ENCODE data around the gene ARHGDIB.

Gene ARHGDIB

GRCh38 chr12:14959126-14959440, 2.3 kb downstream of the ARHGDIB start:
- Histone ChIP-seq H3K9ac (ENCODE audit: low read length in 5 of 5) (no peak overlapping the region), H3K4me3 (ENCODE audit: low read depth in 1 of 5, low read length in 5 of 5) (peak overlapping the region in 4 of 5 donors; percentile 22 to 74 (median 58)), H3K9me3 (ENCODE audit: control insufficient read depth in 5 of 5, low read length in 5 of 5) (no peaks in the 10 kb centered on the region), H3K36me3 (ENCODE audit: control insufficient read depth in 5 of 5, insufficient read depth in 5 of 5, low read length in 5 of 5) (no peaks in the 10 kb centered on the region), H3K4me1 (ENCODE audit: control insufficient read depth in 5 of 5, insufficient read depth in 5 of 5, low read length in 5 of 5) (peaks cover 5 to 61% (median 34%) of the 10 kb centered on the region in 5 donors), H3K27me3 (ENCODE audit: control insufficient read depth in 5 of 5, insufficient read depth in 4 of 5, low read length in 5 of 5) (peaks cover 0 to 2% (median 0%) of the 10 kb centered on the region in 5 donors), H3K27ac (ENCODE audit: low read depth, low read length) (no peak overlapping the region)

DNA sequence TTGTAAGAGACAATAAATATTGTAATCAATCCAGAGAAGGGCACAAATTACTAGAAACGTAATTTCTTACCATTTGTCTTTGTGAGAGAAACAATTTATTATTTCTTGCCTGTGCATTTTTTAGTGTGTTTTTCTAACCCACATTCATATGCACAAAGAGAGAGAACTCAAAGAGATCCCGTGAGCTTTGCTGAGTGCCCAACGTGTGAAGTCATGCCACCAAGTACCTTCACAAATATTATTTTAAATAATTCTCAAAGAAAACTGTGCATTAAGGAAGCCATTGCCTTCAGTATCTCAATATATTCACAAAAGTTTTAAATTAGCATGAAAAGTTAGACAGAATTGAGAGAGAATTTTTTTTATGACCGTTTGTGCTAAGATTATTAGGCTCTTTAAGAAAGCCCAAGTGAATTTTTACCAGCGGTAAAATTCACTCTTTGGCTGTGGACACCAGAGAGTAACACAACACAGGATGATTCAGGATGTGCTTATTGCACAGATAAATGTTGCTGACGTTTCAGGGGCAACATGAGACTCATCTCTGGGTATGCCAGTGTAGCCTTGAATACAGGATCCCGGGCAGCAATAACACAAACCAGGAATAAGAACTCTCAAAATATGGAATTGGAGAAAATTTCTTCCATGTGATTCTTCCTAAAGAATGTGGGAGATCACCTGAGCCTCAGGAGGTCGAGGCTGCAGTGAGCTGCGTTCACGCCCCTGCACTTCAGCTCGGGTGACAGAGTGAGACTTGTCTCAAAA, 2.9 kb downstream of the ARHGDIB start:
- peaks cover 5 to 66% (median 35%) of the 10 kb centered on the region in 5 donors for H3K4me1 ChIP-seq (ENCODE audit: control insufficient read depth in 5 of 5, insufficient read depth in 5 of 5, low read length in 5 of 5)
- no peaks in the 10 kb centered on the region for H3K36me3 ChIP-seq (ENCODE audit: control insufficient read depth in 5 of 5, insufficient read depth in 5 of 5, low read length in 5 of 5)
- peak overlapping the region in 2 of 5 donors; percentile 4 to 35 for H3K9ac ChIP-seq (ENCODE audit: low read length in 5 of 5)
- H3K27ac ChIP-seq (ENCODE audit: low read depth, low read length) = peak overlapping the region; percentile 20
- H3K27me3 ChIP-seq (ENCODE audit: control insufficient read depth in 5 of 5, insufficient read depth in 4 of 5, low read length in 5 of 5) = peaks cover 0 to 2% (median 0%) of the 10 kb centered on the region in 5 donors
- peak overlapping the region in 3 of 5 donors; percentile 22 to 74 (median 41) for H3K4me3 ChIP-seq (ENCODE audit: low read depth in 1 of 5, low read length in 5 of 5)
- H3K9me3 ChIP-seq (ENCODE audit: control insufficient read depth in 5 of 5, low read length in 5 of 5) = no peaks in the 10 kb centered on the region

DNA sequence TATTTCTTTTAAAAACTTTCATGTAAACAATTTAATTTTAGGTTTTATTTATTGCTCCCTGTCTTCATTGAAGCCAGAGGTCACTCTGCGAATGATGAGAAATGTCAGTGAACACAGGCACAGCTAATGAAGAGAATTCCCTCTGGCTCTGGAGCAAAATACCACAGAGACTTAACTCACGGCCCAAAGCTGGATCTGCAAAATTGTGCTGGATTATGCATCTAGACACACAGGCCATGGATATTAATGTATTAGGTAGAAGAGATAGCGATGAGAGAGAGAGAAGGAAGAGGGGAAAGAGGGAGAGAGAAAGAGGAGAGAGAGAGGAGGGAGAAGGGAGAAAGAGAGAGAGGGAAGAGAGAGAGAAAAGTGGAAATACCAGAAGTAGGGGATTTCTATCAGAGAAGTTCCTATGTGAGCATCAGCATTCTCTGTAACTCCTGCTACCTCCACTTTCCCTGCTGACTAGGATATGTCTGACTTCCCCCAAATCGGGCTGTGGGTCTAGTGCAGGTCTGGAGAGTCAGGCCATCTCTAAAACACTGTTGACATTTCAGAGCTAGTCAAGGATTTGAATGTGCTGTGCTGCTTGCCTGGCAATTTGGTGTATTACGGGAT, 3.7 kb downstream of the ARHGDIB start:
- Histone ChIP-seq H3K4me3 (ENCODE audit: low read depth in 1 of 5, low read length in 5 of 5) (peak overlapping the region in 2 of 5 donors; percentile 11 to 24), H3K27ac (ENCODE audit: low read depth, low read length) (peak overlapping the region; percentile 18), H3K4me1 (ENCODE audit: control insufficient read depth in 5 of 5, insufficient read depth in 5 of 5, low read length in 5 of 5) (peaks cover 5 to 72% (median 35%) of the 10 kb centered on the region in 5 donors), H3K36me3 (ENCODE audit: control insufficient read depth in 5 of 5, insufficient read depth in 5 of 5, low read length in 5 of 5) (no peaks in the 10 kb centered on the region), H3K27me3 (ENCODE audit: control insufficient read depth in 5 of 5, insufficient read depth in 4 of 5, low read length in 5 of 5) (peaks cover 0 to 2% (median 0%) of the 10 kb centered on the region in 5 donors), H3K9me3 (ENCODE audit: control insufficient read depth in 5 of 5, low read length in 5 of 5) (no peaks in the 10 kb centered on the region), H3K9ac (ENCODE audit: low read length in 5 of 5) (peak overlapping the region in 3 of 5 donors; percentile 4 to 44 (median 15))

DNA sequence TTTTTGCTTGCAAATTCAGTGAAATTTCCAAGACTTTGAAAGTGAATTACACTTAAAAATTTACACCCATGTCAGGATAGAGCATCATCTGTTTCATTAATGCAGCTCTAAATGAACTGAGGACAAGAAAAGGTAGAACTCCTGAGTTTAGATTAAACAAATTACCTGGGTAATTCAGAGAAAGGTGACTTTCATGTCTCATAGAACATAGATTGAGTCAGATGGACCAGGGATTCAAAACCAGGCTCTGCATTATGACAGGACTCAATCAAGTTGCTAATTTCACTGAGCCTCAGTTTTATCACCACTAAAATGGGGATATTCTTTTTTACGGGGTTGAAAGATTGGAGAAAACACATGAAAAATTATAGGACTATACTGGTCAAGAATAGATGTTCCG, 4.5 kb downstream of the ARHGDIB start:
- Histone ChIP-seq H3K9ac (ENCODE audit: low read length in 5 of 5) (peak overlapping the region in 1 of 5 donors; percentile 6), H3K4me3 (ENCODE audit: low read depth in 1 of 5, low read length in 5 of 5) (no peak overlapping the region), H3K36me3 (ENCODE audit: control insufficient read depth in 5 of 5, insufficient read depth in 5 of 5, low read length in 5 of 5) (no peaks in the 10 kb centered on the region), H3K27ac (ENCODE audit: low read depth, low read length) (peak overlapping the region; percentile 18), H3K9me3 (ENCODE audit: control insufficient read depth in 5 of 5, low read length in 5 of 5) (no peaks in the 10 kb centered on the region), H3K27me3 (ENCODE audit: control insufficient read depth in 5 of 5, insufficient read depth in 4 of 5, low read length in 5 of 5) (peaks cover 0 to 2% (median 0%) of the 10 kb centered on the region in 5 donors), H3K4me1 (ENCODE audit: control insufficient read depth in 5 of 5, insufficient read depth in 5 of 5, low read length in 5 of 5) (peaks cover 5 to 75% (median 35%) of the 10 kb centered on the region in 5 donors)

DNA sequence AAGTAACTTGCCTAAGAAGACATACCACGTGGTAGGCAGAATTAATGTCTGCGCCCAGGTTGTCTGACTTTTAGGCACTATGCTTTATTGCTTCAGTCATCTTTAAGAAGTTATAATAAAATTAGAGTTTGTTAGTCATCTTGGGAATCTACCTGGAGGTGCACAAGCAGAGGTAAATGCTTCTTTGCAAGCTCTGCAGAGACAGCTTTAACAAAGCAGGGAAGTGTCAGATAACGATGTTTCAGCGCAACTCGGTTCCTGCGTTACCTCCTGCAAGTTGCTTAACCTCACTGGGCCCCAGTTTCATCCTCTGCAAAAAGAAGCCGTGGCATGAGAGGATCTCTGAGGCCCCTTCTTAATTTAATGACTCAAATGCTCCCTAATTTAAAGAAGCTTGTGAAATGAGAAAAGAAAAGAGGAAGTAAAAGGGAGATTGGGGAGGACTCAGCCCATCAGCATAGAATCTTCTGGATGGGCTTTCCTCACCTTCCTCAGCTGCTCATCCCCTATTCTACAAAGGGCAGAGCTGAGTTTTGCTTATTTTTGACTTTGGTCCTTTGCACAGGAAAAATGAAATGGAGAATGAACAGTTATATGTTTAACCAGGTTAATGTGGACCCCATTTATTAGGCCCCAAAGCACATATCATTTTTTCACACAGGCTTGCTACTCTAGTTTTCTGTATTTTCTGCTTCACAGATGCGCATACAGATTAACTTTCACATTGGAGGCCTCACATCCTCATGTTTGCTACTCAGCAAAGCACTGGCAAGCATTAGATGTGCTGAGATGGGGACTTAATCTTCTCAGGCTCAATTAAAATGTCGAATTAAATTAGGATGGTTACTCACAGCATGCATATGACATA, 5.1 kb downstream of the ARHGDIB start:
- peak overlapping the region; percentile 18 for H3K27ac ChIP-seq (ENCODE audit: low read depth, low read length)
- peak overlapping the region in 2 of 5 donors; percentile 6 to 16 for H3K9ac ChIP-seq (ENCODE audit: low read length in 5 of 5)
- no peaks in the 10 kb centered on the region for H3K9me3 ChIP-seq (ENCODE audit: control insufficient read depth in 5 of 5, low read length in 5 of 5)
- H3K27me3 ChIP-seq (ENCODE audit: control insufficient read depth in 5 of 5, insufficient read depth in 4 of 5, low read length in 5 of 5) = peaks cover 0 to 2% (median 0%) of the 10 kb centered on the region in 5 donors
- H3K4me1 ChIP-seq (ENCODE audit: control insufficient read depth in 5 of 5, insufficient read depth in 5 of 5, low read length in 5 of 5) = peaks cover 5 to 77% (median 32%) of the 10 kb centered on the region in 5 donors
- H3K4me3 ChIP-seq (ENCODE audit: low read depth in 1 of 5, low read length in 5 of 5) = peak overlapping the region in 1 of 5 donors; percentile 13
- no peaks in the 10 kb centered on the region for H3K36me3 ChIP-seq (ENCODE audit: control insufficient read depth in 5 of 5, insufficient read depth in 5 of 5, low read length in 5 of 5)

- no peak overlapping the region for H3K9ac ChIP-seq (ENCODE audit: low read length in 5 of 5)
- H3K9me3 ChIP-seq (ENCODE audit: control insufficient read depth in 5 of 5, low read length in 5 of 5) = no peaks in the 10 kb centered on the region
Observed at GRCh38 chr12:14954269-14954668, 7.1 kb downstream of the ARHGDIB start.

DNA sequence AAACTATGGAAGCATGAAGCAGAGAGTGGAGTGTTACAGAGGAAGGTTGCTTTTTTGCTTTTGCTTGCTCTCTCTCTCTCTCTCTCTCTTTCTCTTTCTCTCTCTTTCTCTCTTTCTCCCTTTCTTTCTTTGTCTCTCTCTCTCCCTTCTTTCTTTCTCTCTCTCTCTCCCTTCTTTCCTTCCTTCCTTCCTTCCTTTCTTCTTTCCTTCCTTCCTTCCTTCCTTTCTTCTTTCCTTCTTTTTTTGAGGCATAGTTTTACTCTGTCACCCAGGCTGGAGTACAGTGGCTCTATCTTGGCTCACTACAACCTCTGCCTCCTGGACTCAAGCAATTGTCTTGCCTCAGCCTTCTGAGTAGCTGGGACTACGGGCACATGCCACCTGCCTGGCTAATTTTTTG, 7.6 kb downstream of the ARHGDIB start:
- Histone ChIP-seq H3K27ac (ENCODE audit: low read depth, low read length) (peak overlapping the region; percentile 33), H3K4me1 (ENCODE audit: control insufficient read depth in 5 of 5, insufficient read depth in 5 of 5, low read length in 5 of 5) (peaks cover 5 to 79% (median 31%) of the 10 kb centered on the region in 5 donors), H3K36me3 (ENCODE audit: control insufficient read depth in 5 of 5, insufficient read depth in 5 of 5, low read length in 5 of 5) (peaks cover 0 to 14% (median 6%) of the 10 kb centered on the region in 5 donors), H3K27me3 (ENCODE audit: control insufficient read depth in 5 of 5, insufficient read depth in 4 of 5, low read length in 5 of 5) (no peaks in the 10 kb centered on the region), H3K4me3 (ENCODE audit: low read depth in 1 of 5, low read length in 5 of 5) (no peak overlapping the region), H3K9me3 (ENCODE audit: control insufficient read depth in 5 of 5, low read length in 5 of 5) (no peaks in the 10 kb centered on the region), H3K9ac (ENCODE audit: low read length in 5 of 5) (no peak overlapping the region)

More at GRCh38 chr12:14954269-14954668, 7.1 kb downstream of the ARHGDIB start:
- H3K27me3 ChIP-seq (ENCODE audit: control insufficient read depth in 5 of 5, insufficient read depth in 4 of 5, low read length in 5 of 5) = no peaks in the 10 kb centered on the region
- H3K4me1 ChIP-seq (ENCODE audit: control insufficient read depth in 5 of 5, insufficient read depth in 5 of 5, low read length in 5 of 5) = peaks cover 5 to 79% (median 26%) of the 10 kb centered on the region in 5 donors
- H3K27ac ChIP-seq (ENCODE audit: low read depth, low read length) = no peak overlapping the region
- peaks cover 0 to 11% (median 6%) of the 10 kb centered on the region in 5 donors for H3K36me3 ChIP-seq (ENCODE audit: control insufficient read depth in 5 of 5, insufficient read depth in 5 of 5, low read length in 5 of 5)
- H3K4me3 ChIP-seq (ENCODE audit: low read depth in 1 of 5, low read length in 5 of 5) = no peak overlapping the region

- H3K27ac ChIP-seq (ENCODE audit: low read depth, low read length) = peak overlapping the region; percentile 33
- H3K4me1 ChIP-seq (ENCODE audit: control insufficient read depth in 5 of 5, insufficient read depth in 5 of 5, low read length in 5 of 5) = peaks cover 5 to 71% (median 30%) of the 10 kb centered on the region in 5 donors
- peak overlapping the region in 1 of 5 donors; percentile 4 for H3K9ac ChIP-seq (ENCODE audit: low read length in 5 of 5)
- no peaks in the 10 kb centered on the region for H3K9me3 ChIP-seq (ENCODE audit: control insufficient read depth in 5 of 5, low read length in 5 of 5)
- no peak overlapping the region for H3K4me3 ChIP-seq (ENCODE audit: low read depth in 1 of 5, low read length in 5 of 5)
- no peaks in the 10 kb centered on the region for H3K27me3 ChIP-seq (ENCODE audit: control insufficient read depth in 5 of 5, insufficient read depth in 4 of 5, low read length in 5 of 5)
- peaks cover 0 to 22% (median 12%) of the 10 kb centered on the region in 5 donors for H3K36me3 ChIP-seq (ENCODE audit: control insufficient read depth in 5 of 5, insufficient read depth in 5 of 5, low read length in 5 of 5)
Observed at GRCh38 chr12:14952299-14952921, 9.0 kb downstream of the ARHGDIB start.

- no peaks in the 10 kb centered on the region for H3K27me3 ChIP-seq (ENCODE audit: control insufficient read depth in 5 of 5, insufficient read depth in 4 of 5, low read length in 5 of 5)
- peaks cover 3 to 65% (median 26%) of the 10 kb centered on the region in 5 donors for H3K4me1 ChIP-seq (ENCODE audit: control insufficient read depth in 5 of 5, insufficient read depth in 5 of 5, low read length in 5 of 5)
- peaks cover 0 to 26% (median 18%) of the 10 kb centered on the region in 5 donors for H3K36me3 ChIP-seq (ENCODE audit: control insufficient read depth in 5 of 5, insufficient read depth in 5 of 5, low read length in 5 of 5)
- no peaks in the 10 kb centered on the region for H3K9me3 ChIP-seq (ENCODE audit: control insufficient read depth in 5 of 5, low read length in 5 of 5)
- no peak overlapping the region for H3K9ac ChIP-seq (ENCODE audit: low read length in 5 of 5)
- H3K4me3 ChIP-seq (ENCODE audit: low read depth in 1 of 5, low read length in 5 of 5) = no peak overlapping the region
- H3K27ac ChIP-seq (ENCODE audit: low read depth, low read length) = peak overlapping the region; percentile 76
Observed at GRCh38 chr12:14951851-14952250, 9.6 kb downstream of the ARHGDIB start.
